GM18873 (cell line): ENCODE data around the gene SPP1.
"Not testable (repeated sequence)": the region's sequence is repeated elsewhere in the genome, so short reads cannot be mapped to it uniquely, and the experiment has no call there.

Source experiments
- ATAC-seq: cut with Tn5 transposase; IDR thresholded peaks from one replicate; pipeline ENCODE4 v1.9.1; 2021; ENCODE audit warnings: mild to moderate bottlenecking, moderate library complexity, moderate number of reproducible peaks; ENCODE audit not compliant: unreplicated experiment, low FRiP score

Gene SPP1

GRCh38 chr4:87975466-87975865, at the start of gene SPP1:
TSS of gene SPP1 (plus strand) at chr4:87975714. CDS start at chr4:87976896, 1,182 bp downstream.
- peak; percentile 80 for ATAC-seq

DNA sequence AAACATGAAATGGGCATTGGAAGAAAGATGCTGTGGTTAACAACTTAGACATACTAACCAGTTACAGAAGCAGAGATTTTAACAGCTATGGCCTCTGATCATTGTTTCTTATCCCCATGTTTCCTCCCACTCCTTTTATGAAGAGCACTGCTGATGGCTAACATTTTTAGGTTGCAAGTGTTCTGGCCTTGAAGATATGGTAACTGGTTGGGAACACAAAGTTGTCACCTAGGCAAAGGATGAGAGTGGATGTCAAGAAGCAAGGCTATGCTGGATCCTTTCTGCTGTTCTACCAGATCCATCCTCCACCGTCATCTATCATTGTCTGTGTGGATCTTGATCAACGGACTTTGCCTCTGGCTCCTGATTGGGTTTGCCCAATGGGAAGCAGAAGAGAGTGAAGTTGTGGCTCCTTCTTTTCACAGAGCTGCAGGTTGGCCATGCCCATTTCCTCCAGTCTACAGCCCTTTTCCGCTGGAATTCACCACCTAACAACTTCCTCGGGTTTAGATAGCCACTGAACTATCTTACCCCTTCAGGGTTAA, 48.9 kb upstream of the SPP1 start:
- ATAC-seq: no peak

GRCh38 chr4:87930629-87931028, 44.9 kb upstream of the SPP1 start:
- no peak for ATAC-seq

GRCh38 chr4:87931932-87932331, 43.6 kb upstream of the SPP1 start:
- no peak for ATAC-seq

- no peak for ATAC-seq
Observed at GRCh38 chr4:87932718-87933141, 42.8 kb upstream of the SPP1 start.

DNA sequence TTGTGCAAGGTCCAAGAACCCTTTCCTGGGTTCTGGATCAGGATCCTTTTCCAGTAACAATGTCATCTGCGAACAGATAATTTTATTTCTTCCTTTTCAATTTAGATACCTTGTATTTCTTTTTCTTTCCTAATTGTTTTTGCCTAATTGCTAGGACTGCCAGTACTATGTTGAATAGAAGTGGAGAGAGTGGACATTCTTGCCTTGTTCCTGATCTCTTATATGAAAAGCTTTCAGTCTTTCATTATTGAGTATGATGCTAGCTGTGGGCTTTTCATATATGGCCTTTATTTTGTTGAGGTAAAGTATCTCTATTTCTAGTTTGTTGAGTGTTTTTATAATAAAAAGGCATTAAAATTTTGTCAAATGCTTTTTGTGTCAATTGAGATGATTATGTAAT, 42.2 kb upstream of the SPP1 start:
- no peak for ATAC-seq

GRCh38 chr4:87934157-87934704, 41.3 kb upstream of the SPP1 start:
- no peak for ATAC-seq

DNA sequence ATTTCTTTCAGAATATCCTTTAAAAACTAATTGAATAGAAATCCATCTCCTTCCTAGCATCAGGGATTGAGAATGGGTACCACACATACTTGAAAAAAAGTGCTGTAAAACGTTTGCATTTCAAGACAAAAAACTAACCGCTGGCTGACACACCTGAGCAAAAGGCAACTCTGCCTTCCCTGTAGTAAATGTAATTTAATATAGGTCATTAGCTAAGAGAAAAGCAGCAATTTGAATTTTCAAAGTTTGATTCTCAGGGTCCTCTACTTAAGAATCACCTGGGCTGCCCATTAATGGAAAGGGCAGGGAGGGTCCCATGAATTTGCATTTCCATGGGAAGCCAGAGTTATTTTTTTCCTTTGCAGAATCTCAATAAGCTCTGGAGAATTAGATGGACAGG, 40.5 kb upstream of the SPP1 start:
- ATAC-seq: no peak

DNA sequence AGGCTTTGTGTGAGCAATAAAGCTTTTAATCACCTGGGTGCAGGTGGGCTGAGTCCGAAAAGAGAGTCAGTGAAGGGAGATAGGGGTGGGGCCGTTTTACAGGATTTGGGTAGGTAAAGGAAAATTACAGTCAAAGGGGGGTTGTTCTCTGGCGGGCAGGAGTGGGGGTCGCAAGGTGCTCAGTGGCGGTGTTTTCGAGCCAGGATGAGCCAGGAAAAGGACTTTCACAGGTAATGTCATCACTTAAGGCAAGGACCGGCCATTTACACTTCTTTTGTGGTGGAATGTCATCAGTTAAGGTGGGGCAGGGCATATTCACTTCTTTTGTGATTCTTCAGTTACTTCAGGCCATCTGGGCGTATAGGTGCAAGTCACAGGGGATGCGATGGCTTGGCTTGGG, 39.6 kb upstream of the SPP1 start:
- ATAC-seq: not testable (repeated sequence)

- no peak for ATAC-seq
Observed at GRCh38 chr4:87937523-87937922, 38.0 kb upstream of the SPP1 start.

DNA sequence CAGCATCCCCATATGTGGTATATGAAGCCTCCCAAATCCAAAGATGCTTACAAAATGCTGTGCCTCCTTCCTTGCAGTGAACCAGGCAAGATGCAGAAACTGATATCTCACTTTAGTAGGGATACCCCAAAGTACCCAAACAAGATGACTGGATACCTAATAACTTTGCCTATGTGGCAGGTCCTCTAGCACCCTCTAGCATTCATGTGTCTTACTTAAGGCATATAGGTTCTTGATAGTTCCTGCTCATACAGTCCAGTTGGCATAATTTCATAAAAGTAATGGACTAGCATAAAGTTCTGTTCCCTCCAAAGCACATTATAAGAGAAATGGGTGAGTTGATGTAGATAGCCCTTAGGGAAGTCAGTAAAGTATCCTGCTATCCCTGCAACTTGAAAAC, 36.8 kb upstream of the SPP1 start:
- ATAC-seq: no peak

GRCh38 chr4:87939978-87940690, 35.4 kb upstream of the SPP1 start:
- no peak for ATAC-seq

DNA sequence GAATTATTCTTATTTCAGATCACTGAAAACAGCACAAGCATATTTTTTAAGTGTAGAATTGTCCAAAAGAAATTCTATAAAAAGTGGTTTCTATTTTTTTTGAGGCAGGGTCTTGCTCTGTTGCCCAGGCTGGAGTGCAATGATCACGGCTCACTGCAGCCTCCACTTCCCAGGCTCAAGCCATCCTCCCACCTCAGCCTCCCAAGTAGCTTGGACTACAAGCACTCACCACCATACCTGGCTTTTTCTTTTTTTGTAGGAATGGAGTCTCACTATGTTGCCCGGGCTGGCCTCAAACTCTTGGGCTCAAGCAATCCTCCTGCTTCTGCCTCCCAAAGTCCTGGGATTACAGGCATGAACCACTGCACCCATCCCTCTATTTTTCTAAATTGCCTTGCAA, 34.7 kb upstream of the SPP1 start:
- ATAC-seq: not testable (repeated sequence)

DNA sequence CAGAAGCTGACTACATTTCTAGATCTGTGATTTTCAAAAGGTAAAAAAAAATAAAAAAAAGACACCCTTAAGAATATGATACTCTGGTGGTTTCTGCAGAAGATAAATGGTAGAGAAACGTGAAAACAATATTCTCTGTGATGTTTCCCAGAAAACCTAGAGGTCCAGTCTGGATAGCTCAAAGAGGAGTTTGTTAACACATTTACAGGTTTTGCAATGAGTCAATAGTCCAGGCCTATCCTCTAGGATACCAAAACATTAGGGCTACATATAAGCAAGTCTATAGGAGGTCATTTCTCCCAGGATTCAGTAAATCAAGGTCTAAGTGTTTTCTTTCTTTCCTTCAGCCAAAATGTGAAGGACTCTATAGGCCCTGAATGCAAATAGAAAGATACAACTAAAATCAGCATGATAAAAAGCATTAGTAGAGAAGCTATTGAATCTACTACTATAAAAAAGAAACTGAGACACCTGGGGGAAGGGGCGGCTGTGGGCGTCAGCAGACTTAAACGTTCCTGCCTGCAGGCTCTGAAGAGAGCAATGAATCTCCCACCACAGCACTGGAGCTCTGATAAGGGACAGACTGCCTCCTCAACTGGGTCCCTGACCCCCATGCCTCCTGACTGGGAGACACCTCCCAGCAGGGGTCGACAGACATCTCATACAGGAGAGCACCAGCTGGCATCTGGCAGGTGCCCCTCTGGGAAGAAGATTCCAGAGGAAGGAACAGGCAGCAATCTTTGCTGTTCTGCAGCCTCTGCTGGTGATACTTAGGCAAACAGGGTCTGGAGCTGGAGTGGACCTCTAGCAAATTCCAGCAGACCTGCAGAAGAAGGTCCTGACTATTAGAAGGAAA, 33.7 kb upstream of the SPP1 start:
- ATAC-seq: no peak

DNA sequence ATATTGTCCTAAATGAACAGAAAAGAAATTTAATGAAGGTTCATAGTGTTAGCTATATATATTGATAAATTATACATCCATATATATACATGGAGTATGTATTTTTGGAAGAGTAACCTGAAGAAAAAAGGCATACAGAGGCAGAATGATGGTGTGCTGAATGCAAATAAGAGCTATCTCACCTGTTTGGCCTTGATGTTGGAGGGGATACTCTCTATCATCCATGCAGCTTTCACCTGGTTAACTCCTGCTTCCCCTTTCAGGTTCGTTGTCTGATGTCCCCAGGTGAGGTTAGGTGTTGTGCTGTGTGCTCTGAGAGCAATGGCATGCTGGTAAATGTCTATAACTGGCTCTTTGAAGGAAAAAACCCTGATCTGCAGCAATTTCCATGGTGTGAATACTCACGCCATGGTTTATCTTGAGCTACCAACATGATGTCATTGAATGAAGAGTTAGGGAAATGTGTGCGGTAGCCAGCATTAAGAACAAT, 31.8 kb upstream of the SPP1 start:
- ATAC-seq: no peak

- no peak for ATAC-seq
Observed at GRCh38 chr4:87944967-87945366, 30.5 kb upstream of the SPP1 start.

DNA sequence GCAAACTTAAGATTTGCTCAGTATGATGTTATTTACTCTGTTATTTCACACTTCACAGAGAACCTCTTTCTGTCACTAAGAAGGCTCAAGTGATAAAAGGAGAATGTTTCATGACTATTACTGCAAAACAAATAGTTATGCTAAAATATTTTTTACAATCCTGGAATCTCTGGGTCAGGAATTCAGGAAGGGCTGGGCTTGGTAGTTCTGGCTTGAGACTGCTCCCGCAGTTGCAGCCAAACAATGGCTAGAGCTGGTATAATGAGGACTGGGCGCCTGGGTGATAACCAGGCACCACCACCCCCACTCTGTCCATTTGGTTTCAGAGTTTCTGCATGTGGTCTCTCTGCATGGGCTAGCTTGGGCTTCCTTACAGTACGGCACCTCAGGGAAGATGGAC, 28.7 kb upstream of the SPP1 start:
- ATAC-seq: no peak

DNA sequence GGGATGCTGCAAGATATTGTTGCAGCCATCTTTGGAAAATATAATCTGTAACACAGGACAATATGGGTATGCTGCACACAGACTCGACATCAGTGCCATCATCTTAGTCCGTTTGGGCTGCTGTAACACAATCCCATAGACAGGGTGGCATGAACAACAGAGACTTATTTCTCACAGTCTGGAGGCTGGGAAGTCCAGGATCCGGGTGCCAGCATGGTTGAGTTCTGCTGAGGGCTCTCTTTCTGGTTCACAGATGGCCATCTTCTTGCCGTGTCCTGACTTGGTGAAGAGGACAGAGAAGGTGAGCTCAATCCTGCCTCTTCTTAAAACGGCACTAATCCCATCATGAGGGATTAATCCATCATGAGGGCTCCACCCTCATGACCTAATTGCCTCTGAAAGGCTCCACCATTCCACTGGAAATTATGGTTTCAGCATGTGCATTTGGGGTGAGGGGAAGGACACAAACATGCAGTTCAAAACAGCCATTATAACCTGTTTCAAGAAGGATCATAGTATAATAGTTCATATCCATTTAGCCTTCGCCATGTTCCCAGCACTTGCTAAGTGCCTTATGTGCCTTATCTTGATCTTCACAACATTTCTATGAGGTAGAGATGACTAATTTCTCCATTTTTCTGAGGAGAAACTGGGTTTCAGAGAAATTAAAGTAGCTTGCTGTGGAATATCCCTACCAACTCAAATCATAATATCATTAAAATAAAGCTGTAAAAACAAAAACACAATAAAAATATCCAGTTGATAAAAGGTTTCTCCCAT, 27.9 kb upstream of the SPP1 start:
- no peak for ATAC-seq

GRCh38 chr4:87949961-87950360, 25.6 kb upstream of the SPP1 start:
- ATAC-seq: no peak

- ATAC-seq: no peak
Observed at GRCh38 chr4:87950493-87950892, 25.0 kb upstream of the SPP1 start.
